ENCODE results near the gene CFAP46. TPM values are rescaled to one million over a fixed set of nuclear protein-coding genes. Genes with fewer than 3 reads are reported as not detected.

Gene CFAP46
- total and polyA plus RNA-seq, 4 donors, result 3.1 to 18.8 (median 7.1) TPM

DNA sequence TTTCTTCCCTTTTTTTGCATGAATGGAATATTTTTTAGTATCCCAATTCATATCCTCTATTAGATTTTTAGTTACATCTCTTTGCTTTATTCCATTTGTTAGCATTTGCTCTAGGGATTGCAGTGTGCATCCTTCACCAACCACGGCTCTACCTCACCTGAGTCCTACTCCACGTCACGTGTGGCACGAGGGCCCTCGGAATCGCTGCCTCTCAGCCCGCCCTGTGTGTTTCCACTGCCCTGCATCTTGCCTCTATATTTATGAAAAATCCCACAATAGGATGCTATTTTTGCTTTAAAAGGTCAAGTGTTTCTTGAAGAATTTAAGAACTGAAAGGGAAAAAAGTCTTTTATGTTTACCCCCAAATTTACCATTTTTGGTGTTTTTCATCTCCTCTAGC, 41.0 kb downstream of the CFAP46 start:
- WGBS, 2 donors, result 87 to 95% methylated on average over 7 of the region's 7 CpGs
- Histone ChIP-seq H3K36me3 (ENCODE audit: control insufficient read depth in 4 of 4, insufficient read depth in 4 of 4, low read length in 4 of 4) (no peaks in the 10 kb centered on the region), H3K4me3 (no peak overlapping the region), H3K27me3 (ENCODE audit: control insufficient read depth in 3 of 3, insufficient read depth in 3 of 3, low read length in 2 of 3) (peaks cover 0 to 2% (median 0%) of the 10 kb centered on the region in 3 donors), H3K4me1 (ENCODE audit: control insufficient read depth in 5 of 5, insufficient read depth in 5 of 5, low read length in 5 of 5) (no peaks in the 10 kb centered on the region), H3K27ac (ENCODE audit: low read depth in 1 of 2, low read length in 1 of 2) (no peak overlapping the region), H3K9ac (ENCODE audit: insufficient read depth in 1 of 2, low read length in 2 of 2) (no peak overlapping the region), H3K9me3 (ENCODE audit: control insufficient read depth in 4 of 4, insufficient read depth in 3 of 4, low read length in 3 of 4) (peaks cover 0 to 17% (median 0%) of the 10 kb centered on the region in 4 donors)
- ATAC-seq (ENCODE audit: insufficient read depth, low FRiP score) (no peak), DNase-seq (no peak)
- TF ChIP-seq, protein P1, sequence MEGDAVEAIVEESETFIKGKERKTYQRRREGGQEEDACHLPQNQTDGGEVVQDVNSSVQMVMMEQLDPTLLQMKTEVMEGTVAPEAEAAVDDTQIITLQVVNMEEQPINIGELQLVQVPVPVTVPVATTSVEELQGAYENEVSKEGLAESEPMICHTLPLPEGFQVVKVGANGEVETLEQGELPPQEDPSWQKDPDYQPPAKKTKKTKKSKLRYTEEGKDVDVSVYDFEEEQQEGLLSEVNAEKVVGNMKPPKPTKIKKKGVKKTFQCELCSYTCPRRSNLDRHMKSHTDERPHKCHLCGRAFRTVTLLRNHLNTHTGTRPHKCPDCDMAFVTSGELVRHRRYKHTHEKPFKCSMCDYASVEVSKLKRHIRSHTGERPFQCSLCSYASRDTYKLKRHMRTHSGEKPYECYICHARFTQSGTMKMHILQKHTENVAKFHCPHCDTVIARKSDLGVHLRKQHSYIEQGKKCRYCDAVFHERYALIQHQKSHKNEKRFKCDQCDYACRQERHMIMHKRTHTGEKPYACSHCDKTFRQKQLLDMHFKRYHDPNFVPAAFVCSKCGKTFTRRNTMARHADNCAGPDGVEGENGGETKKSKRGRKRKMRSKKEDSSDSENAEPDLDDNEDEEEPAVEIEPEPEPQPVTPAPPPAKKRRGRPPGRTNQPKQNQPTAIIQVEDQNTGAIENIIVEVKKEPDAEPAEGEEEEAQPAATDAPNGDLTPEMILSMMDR (IDR thresholded peaks at IDR 0.05; ENCODE audit: control extremely low read depth, extremely low read depth), result no peak

DNA sequence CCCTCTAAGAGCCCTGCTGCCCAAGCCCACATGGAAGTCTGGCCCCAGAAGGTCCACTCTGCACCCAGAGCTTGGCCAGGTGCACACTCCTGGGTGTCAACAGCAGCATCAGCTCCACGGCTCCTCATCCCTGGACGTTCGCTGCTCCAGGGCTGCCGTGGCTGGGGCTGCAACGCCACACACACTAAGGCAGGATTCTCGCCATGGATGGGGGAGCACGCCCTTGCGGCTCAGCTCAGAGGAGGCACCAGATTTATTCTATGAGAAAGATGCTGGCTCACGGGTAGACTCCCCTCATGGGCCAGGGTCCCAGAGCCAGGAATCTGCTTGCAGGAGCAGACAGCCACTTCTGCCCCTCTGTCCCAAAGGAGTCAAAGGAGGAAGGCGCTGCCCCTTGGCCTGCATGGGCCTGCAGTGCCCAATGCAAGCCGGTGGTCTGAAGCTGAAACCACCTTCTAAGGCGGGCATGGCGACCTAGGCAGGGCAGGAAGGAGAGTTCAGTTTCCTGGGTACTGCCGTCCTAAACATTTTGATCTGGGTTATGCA, 42.1 kb downstream of the CFAP46 start:
- Histone ChIP-seq H3K9me3 (ENCODE audit: control insufficient read depth in 4 of 4, insufficient read depth in 3 of 4, low read length in 3 of 4) (peaks cover 0 to 15% (median 0%) of the 10 kb centered on the region in 4 donors), H3K4me3 (no peak overlapping the region), H3K4me1 (ENCODE audit: control insufficient read depth in 5 of 5, insufficient read depth in 5 of 5, low read length in 5 of 5) (no peaks in the 10 kb centered on the region), H3K27ac (ENCODE audit: low read depth in 1 of 2, low read length in 1 of 2) (no peak overlapping the region), H3K9ac (ENCODE audit: insufficient read depth in 1 of 2, low read length in 2 of 2) (no peak overlapping the region), H3K36me3 (ENCODE audit: control insufficient read depth in 4 of 4, insufficient read depth in 4 of 4, low read length in 4 of 4) (no peaks in the 10 kb centered on the region), H3K27me3 (ENCODE audit: control insufficient read depth in 3 of 3, insufficient read depth in 3 of 3, low read length in 2 of 3) (peaks cover 0 to 2% (median 0%) of the 10 kb centered on the region in 3 donors)
- ATAC-seq (ENCODE audit: insufficient read depth, low FRiP score), result no peak
- TF ChIP-seq, protein P1 (IDR thresholded peaks at IDR 0.05; ENCODE audit: control extremely low read depth, extremely low read depth), result no peak
- DNase-seq, result no peak
- WGBS, 2 donors, result 87 to 95% methylated on average over 14 of the region's 14 CpGs

DNA sequence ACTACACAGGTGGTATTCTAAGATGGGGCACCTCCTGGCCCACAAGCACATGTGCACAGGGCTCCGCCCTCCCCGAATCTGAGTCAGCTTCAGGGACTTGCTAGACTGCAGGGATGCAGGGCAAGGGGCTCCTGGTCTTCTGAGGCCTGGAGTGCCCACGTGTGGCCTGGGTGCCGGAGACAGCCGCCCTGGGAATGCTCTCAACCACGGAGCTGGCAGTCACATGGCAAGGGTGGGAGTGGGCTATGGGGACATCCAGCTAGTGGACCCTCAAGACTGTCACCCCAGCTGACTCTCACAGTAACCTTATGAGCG, 42.7 kb downstream of the CFAP46 start:
- no peaks in the 10 kb centered on the region for H3K4me1 ChIP-seq (ENCODE audit: control insufficient read depth in 5 of 5, insufficient read depth in 5 of 5, low read length in 5 of 5)
- ATAC-seq (ENCODE audit: insufficient read depth, low FRiP score) (no peak), DNase-seq (no peak)
- H3K36me3 ChIP-seq (ENCODE audit: control insufficient read depth in 4 of 4, insufficient read depth in 4 of 4, low read length in 4 of 4), result no peaks in the 10 kb centered on the region
- no peak overlapping the region for H3K9ac ChIP-seq (ENCODE audit: insufficient read depth in 1 of 2, low read length in 2 of 2)
- H3K27ac ChIP-seq (ENCODE audit: low read depth in 1 of 2, low read length in 1 of 2), result no peak overlapping the region
- H3K27me3 ChIP-seq (ENCODE audit: control insufficient read depth in 3 of 3, insufficient read depth in 3 of 3, low read length in 2 of 3), result peaks cover 0 to 2% (median 0%) of the 10 kb centered on the region in 3 donors
- peaks cover 0 to 12% (median 0%) of the 10 kb centered on the region in 4 donors for H3K9me3 ChIP-seq (ENCODE audit: control insufficient read depth in 4 of 4, insufficient read depth in 3 of 4, low read length in 3 of 4)
- 83 to 90% methylated on average over 7 of the region's 7 CpGs for WGBS, 2 donors
- no peak overlapping the region for H3K4me3 ChIP-seq
- TF ChIP-seq, protein P1 (IDR thresholded peaks at IDR 0.05; ENCODE audit: control extremely low read depth, extremely low read depth), result no peak

Data from lung (tissue), 12 donors.